H9 (cell line): ENCODE measurements around the gene ADGRB3. TPM values are rescaled to one million over a fixed set of nuclear protein-coding genes. Genes with fewer than 3 reads are reported as not detected.

ENCODE experiments used
- DNase-seq: peaks from one replicate; pipeline ENCODE4 v3.0.0-alpha.2; 2017
- H2AFZ ChIP-seq: one replicate; pipeline ENCODE4 v1.6.1; 2013; ENCODE audit warnings: mild to moderate bottlenecking, low read length, control low read depth, moderate library complexity
- H2AK5ac ChIP-seq: 2 replicates; pipeline ENCODE4 v1.6.1; 2013; ENCODE audit warnings: low read length, control low read depth, mixed read lengths; ENCODE audit not compliant: insufficient read length
- H2BK120ac ChIP-seq: one replicate; pipeline ENCODE4 v1.6.1; 2013; ENCODE audit warnings: low read depth, mild to moderate bottlenecking, low read length, control low read depth, inconsistent platforms; ENCODE audit not compliant: poor library complexity, severe bottlenecking
- H2BK12ac ChIP-seq: 2 replicates; pipeline ENCODE4 v1.6.1; 2013; ENCODE audit warnings: low read length, control low read depth, mixed read lengths, low read depth; ENCODE audit not compliant: insufficient read length
- H2BK15ac ChIP-seq: 2 replicates; pipeline ENCODE4 v1.6.1; 2013; ENCODE audit warnings: low read depth, low read length, control low read depth
- H2BK20ac ChIP-seq: one replicate; pipeline ENCODE4 v1.6.1; 2013; ENCODE audit warnings: low read depth, mild to moderate bottlenecking, low read length, control low read depth, inconsistent platforms; ENCODE audit not compliant: poor library complexity, severe bottlenecking
- H2BK5ac ChIP-seq: 2 replicates; pipeline ENCODE4 v1.6.1; 2013; ENCODE audit warnings: low read length, control low read depth, mixed read lengths; ENCODE audit not compliant: insufficient read length
- H3K14ac ChIP-seq: 2 replicates; pipeline ENCODE4 v1.6.1; 2013; ENCODE audit warnings: low read length, control low read depth; ENCODE audit not compliant: insufficient read depth
- H3K18ac ChIP-seq: 2 replicates; pipeline ENCODE4 v1.6.1; 2013; ENCODE audit warnings: low read depth, mild to moderate bottlenecking, mixed read lengths, low read length, control low read depth; ENCODE audit not compliant: insufficient read length
- H3K23ac ChIP-seq: 2 replicates; pipeline ENCODE4 v1.6.1; 2013; ENCODE audit warnings: low read length, control low read depth, mixed read lengths, low read depth; ENCODE audit not compliant: insufficient read length
- H3K23me2 ChIP-seq: 2 replicates; pipeline ENCODE4 v1.6.1; 2013; ENCODE audit warnings: low read depth, mild to moderate bottlenecking, mixed read lengths, low read length, control low read depth; ENCODE audit not compliant: insufficient read length, poor library complexity, severe bottlenecking
- H3K27ac ChIP-seq: 2 replicates; pipeline ENCODE4 v1.5.1; 2013; ENCODE audit warnings: low read length, control low read depth, mixed read lengths, low read depth; ENCODE audit not compliant: insufficient read length
- H3K27me3 ChIP-seq: 2 replicates; pipeline ENCODE4 v1.6.1; 2013; ENCODE audit warnings: low read length, control low read depth, inconsistent platforms; ENCODE audit not compliant: insufficient read depth
- H3K4ac ChIP-seq: 2 replicates; pipeline ENCODE4 v1.6.1; 2013; ENCODE audit warnings: low read depth, mild to moderate bottlenecking, control low read depth, inconsistent platforms, low read length, moderate library complexity
- H3K4me1 ChIP-seq: 2 replicates; pipeline ENCODE4 v1.6.1; 2013; ENCODE audit warnings: low read length, control low read depth, inconsistent platforms; ENCODE audit not compliant: insufficient read depth
- H3K4me2 ChIP-seq: 2 replicates; pipeline ENCODE4 v1.6.1; 2013; ENCODE audit warnings: low read length, control low read depth, mixed read lengths; ENCODE audit not compliant: insufficient read length, insufficient read depth
- H3K56ac ChIP-seq: 2 replicates; pipeline ENCODE4 v1.6.1; 2013; ENCODE audit warnings: low read depth, mild to moderate bottlenecking, mixed read lengths, low read length, control low read depth; ENCODE audit not compliant: insufficient read length
- H3K79me1 ChIP-seq: 2 replicates; pipeline ENCODE4 v1.6.1; 2013; ENCODE audit warnings: low read depth, mild to moderate bottlenecking, moderate library complexity, low read length, control low read depth, inconsistent platforms; ENCODE audit not compliant: insufficient read depth, poor library complexity, severe bottlenecking
- H3K79me2 ChIP-seq: 2 replicates; pipeline ENCODE4 v1.6.1; 2013; ENCODE audit warnings: low read length, control low read depth, inconsistent platforms; ENCODE audit not compliant: insufficient read depth
- H3K9ac ChIP-seq: 2 replicates; pipeline ENCODE4 v1.6.1; 2013; ENCODE audit warnings: low read length, control low read depth, mixed read lengths; ENCODE audit not compliant: insufficient read length; ENCODE audit errors: extremely low read depth
- H3K9me3 ChIP-seq: one replicate; pipeline ENCODE4 v1.6.1; 2013; ENCODE audit warnings: low read depth, low read length, inconsistent platforms; ENCODE audit not compliant: control insufficient read depth
- H3T11ph ChIP-seq: one replicate; pipeline ENCODE4 v1.6.1; 2013; ENCODE audit warnings: mild to moderate bottlenecking, low read length, control low read depth, inconsistent platforms
- H4K20me1 ChIP-seq: one replicate; pipeline ENCODE4 v1.6.1; 2013; ENCODE audit not compliant: control insufficient read depth, insufficient read length, insufficient read depth
- H4K5ac ChIP-seq: 2 replicates; pipeline ENCODE4 v1.6.1; 2013; ENCODE audit warnings: low read depth, mild to moderate bottlenecking, mixed read lengths, low read length, control low read depth; ENCODE audit not compliant: insufficient read length
- H4K8ac ChIP-seq: replicated peaks from 2 replicates; pipeline ENCODE4 v1.6.1; 2013; ENCODE audit warnings: low read length, control low read depth, mixed read lengths, low read depth; ENCODE audit not compliant: insufficient read length
- H4K91ac ChIP-seq: 2 replicates; pipeline ENCODE4 v1.6.1; 2013; ENCODE audit warnings: low read depth, mild to moderate bottlenecking, moderate library complexity, mixed read lengths, low read length, control low read depth; ENCODE audit not compliant: insufficient read length
- H3K27ac Mint-ChIP-seq, 3 experiments: 2 replicates in 2 of 3; 3 replicates in 1 of 3; pipeline ENCODE4 v1.8.0; 2020 to 2021; ENCODE audit warnings: mixed read lengths in 3 of 3, mild to moderate bottlenecking in 1 of 3, moderate library complexity in 1 of 3
- H3K27me3 Mint-ChIP-seq: 2 replicates; pipeline ENCODE4 v1.8.0; 2021; ENCODE audit warnings: low read depth, mild to moderate bottlenecking, moderate library complexity, mixed read lengths
- H3K36me3 Mint-ChIP-seq, 3 experiments: 2 replicates in 2 of 3; 3 replicates in 1 of 3; pipeline ENCODE4 v1.8.0; 2020 to 2021; ENCODE audit warnings: low read depth in 3 of 3, mixed read lengths in 3 of 3; ENCODE audit not compliant: insufficient read depth in 1 of 3
- H3K4me1 Mint-ChIP-seq, 2 experiments: 2 replicates each; pipeline ENCODE4 v1.8.0; 2020; ENCODE audit warnings: mixed read lengths in 2 of 2
- H3K4me3 Mint-ChIP-seq, 2 experiments: 2 replicates in 1 of 2; 3 replicates in 1 of 2; pipeline ENCODE4 v1.8.0; 2020 to 2021; ENCODE audit warnings: mild to moderate bottlenecking in 2 of 2, mixed read lengths in 2 of 2, moderate library complexity in 1 of 2
- H3K9me3 Mint-ChIP-seq, 2 experiments: 2 replicates in 1 of 2; 3 replicates in 1 of 2; pipeline ENCODE4 v1.8.0; 2020; ENCODE audit warnings: mild to moderate bottlenecking in 2 of 2, mixed read lengths in 2 of 2, moderate library complexity in 1 of 2
- CTCF ChIP-seq: fragments of 200-600 bp; sonication (generic); conservative IDR thresholded peaks from 3 replicates; pipeline ENCODE4 v1.8.0; 2021; ENCODE audit warnings: antibody characterized with exemption, mild to moderate bottlenecking
- total RNA-seq: library from RNA; stranded (reverse); gene quantifications from 2 replicates; pipeline ENCODE4 v1.2.1, GENCODE V29; 2021

ADGRB3 gene
- total RNA-seq, 1 experiment from 2014 or later = 0.37 TPM

- Histone ChIP-seq H4K8ac (no peak overlapping the region), H2BK15ac (no peak overlapping the region), H3K4ac (no peak overlapping the region), H3K79me1 (no peaks in the 10 kb centered on the region), H2AK5ac (no peak overlapping the region), H3K4me2 (no peak overlapping the region), H3K9me3 (no peaks in the 10 kb centered on the region), H3K56ac (no peak overlapping the region), H3K14ac (no peak overlapping the region), H3K23me2 (no peaks in the 10 kb centered on the region), H3K4me1 (no peaks in the 10 kb centered on the region; the same call in 1 of the 2 replicates), H3K9ac (no peak overlapping the region), H2BK12ac (no peak overlapping the region), H3K27me3 (no peaks in the 10 kb centered on the region), H2AFZ (no peak overlapping the region), H4K5ac (no peak overlapping the region), H3K23ac (no peak overlapping the region), H2BK5ac (no peak overlapping the region), H3T11ph (no peak overlapping the region), H3K27ac (no peak overlapping the region), H2BK20ac (no peak overlapping the region), H3K79me2 (no peaks in the 10 kb centered on the region), H4K91ac (no peak overlapping the region), H2BK120ac (no peak overlapping the region), H4K20me1 (no peaks in the 10 kb centered on the region), H3K18ac (no peak overlapping the region)
- no peak for DNase-seq
- no peaks in the 10 kb centered on the region for H3K9me3 Mint-ChIP-seq
- H3K4me3 Mint-ChIP-seq = no peak overlapping the region
- peak overlapping the region in 1 of 3 experiments; percentile 5; a peak in 1 of 7 replicates for H3K27ac Mint-ChIP-seq
- peaks cover 4 to 8% of the 10 kb centered on the region in 2 experiments; a peak in 3 of 4 replicates for H3K4me1 Mint-ChIP-seq
- no peaks in the 10 kb centered on the region; the same call in 1 of the 2 replicates for H3K27me3 Mint-ChIP-seq
- H3K36me3 Mint-ChIP-seq = no peaks in the 10 kb centered on the region
- TF ChIP-seq CTCF = no peak
Measured at GRCh38 chr6:69276204-69276603, 641.1 kb downstream of the ADGRB3 start.
